H7 (cell line): Measurements from ENCODE around the gene TUBGCP6. TPM values are rescaled to one million over a fixed set of nuclear protein-coding genes. Genes with fewer than 3 reads are reported as not detected.

Source experiments
- DNase-seq: peaks from one replicate; pipeline ENCODE4 v3.0.0; 2012
- H3K27me3 ChIP-seq: 2 replicates; pipeline ENCODE4 v1.6.0; 2011; ENCODE audit warnings: mild to moderate bottlenecking, low read length; ENCODE audit not compliant: control insufficient read depth, insufficient read depth
- H3K36me3 ChIP-seq: replicated peaks from 2 replicates; pipeline ENCODE4 v1.5.1; 2011; ENCODE audit warnings: low read length; ENCODE audit not compliant: control insufficient read depth, insufficient read depth
- H3K4me3 ChIP-seq: 2 replicates; pipeline ENCODE4 v1.5.1; 2011; ENCODE audit warnings: low read depth, mild to moderate bottlenecking, control low read depth, low read length, moderate library complexity; ENCODE audit not compliant: insufficient read depth
- total RNA-seq: library from RNA; depleted of rRNA; stranded (reverse); fragments of >200 nt; shearing (Covaris generic); gene quantifications from 2 replicates; pipeline ENCODE4 v1.2.3, GENCODE V29; 2014

TUBGCP6 gene
- total RNA-seq, 1 experiment from 2014 or later: 24.0 TPM

DNA sequence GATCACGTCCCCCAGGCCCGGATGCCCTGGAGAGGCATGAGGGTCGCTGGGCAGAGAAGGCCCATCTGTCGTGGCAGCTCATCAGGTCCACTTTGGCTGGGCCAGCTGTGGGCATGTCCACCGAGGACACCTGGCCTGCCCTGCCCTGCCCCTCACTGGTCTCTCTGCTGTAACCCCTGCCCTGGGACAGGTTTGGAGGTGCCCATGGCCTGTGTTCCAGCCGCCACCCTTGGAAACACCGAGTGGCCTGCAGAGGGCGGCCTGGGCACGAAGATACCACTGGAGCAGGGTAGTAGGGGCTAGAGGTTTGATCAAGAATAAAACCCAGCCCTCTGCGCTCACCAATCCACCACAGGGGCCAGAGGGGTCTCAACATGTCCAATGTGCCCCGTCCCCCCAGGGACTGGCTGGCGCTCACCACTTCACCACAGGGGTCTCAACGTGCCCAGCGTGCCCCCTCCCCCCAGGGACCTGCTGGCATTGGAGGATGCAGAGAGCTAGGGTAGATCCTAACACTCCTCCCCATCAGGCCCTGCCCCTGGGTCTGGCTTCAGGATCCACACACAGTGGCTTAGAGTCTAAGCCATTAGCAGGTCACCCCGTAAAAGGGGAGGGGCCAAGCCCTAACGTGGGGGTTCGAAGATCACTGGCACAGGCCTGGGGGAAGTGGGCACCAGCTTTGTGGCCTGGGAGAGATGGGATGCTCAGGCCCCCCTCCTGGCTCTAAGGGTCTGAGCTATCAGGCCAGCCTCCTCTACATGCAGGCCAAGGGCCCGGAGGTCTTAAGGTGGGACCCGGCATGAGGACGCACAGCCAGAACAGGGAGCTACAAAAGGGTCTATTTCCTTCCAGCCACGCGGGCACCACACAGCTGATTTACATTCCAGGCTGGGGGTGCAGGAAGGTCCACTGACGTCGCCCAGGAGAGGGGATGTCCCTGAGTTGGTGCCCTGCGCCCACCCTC is 7.5 kb upstream of the TUBGCP6 start:
- peak; percentile 94 for DNase-seq
- H3K4me3 ChIP-seq: peak overlapping the region; percentile 74; the same call in 1 of the 2 replicates

DNA sequence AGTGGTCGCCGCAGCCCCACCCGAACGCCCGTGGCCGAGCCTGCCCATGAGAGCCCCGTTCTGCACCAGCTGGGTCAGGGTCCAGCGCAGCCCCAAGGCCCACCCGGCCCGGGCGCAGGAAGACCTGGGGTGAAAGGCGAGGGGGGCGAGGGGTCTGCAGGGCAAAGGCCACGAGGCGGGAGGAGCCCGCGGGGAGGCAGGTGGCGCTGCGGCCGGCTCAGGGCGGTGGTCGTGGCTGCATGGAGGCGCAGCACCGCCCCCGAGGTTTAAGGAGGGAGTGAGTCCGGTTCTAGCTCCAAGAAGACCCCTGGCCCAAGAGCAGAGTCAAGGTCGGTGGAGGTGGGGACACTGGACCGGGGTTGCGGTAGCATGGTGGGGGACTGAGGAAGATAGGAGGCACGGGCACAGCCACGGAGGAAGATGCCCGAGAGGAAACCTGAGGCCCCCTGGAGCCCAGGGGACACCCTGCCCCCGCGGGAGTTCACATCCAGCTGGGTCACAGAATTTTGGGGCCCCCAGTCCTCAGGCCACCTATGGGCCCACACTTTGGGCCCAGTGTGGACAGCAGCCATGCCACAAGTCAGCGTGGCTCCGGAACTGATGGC is 6.8 kb upstream of the TUBGCP6 start:
- no peak for DNase-seq
- Histone ChIP-seq H3K4me3 (peak overlapping the region; percentile 74), H3K27me3 (no peaks in the 10 kb centered on the region), H3K36me3 (peaks cover under 1% of the 10 kb centered on the region; the same call in 1 of the 2 replicates)

More for the DNA sequence above, 7.5 kb upstream of the TUBGCP6 start:
- H3K36me3 ChIP-seq: no peaks in the 10 kb centered on the region
- H3K27me3 ChIP-seq: no peaks in the 10 kb centered on the region

DNA sequence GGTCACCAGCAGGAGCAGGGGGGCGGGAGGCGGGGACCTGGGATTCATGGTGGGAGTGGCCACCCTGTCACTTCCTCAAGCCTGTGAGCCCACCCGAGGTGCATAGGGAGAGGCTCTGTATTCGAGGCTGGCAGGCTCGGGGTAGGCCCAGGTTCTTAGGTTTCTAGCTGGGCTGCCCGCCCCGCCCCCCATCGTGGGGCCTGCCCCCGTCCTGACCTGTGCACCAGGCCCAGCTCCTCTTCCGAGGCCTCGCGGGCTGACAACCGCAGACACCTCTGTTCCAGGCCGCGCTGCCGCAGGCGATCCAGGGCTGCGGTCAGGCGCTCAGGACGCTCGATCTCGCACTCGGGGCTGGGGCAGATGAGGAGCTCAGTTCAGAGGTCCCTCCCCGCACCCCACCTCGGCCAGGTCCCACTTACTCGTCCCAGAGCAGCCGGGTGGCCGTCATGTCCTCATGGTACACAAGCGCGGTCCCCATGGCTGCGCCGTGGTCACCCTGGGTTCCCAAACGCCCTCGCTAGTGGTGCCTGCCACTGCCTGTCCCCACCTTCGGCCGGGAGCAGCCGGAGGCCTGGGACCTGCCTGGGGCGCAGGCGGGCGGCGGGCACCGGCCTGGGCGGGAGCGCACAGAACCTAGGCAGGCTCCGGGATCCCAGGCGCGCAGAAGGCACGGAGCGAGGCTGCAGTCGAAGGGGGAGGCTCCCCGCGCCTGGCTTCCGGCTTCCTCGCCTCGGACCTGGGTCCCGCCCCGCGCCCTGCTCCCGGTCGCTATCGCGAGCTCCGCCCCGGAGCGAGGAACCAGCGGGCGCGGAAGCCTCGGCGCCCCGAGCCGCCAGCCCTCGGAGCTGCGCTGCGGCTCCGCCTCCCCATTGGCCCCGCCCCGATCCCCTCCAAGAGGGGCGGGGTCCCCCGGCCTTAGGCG is 6.0 kb upstream of the TUBGCP6 start, which contains the start of gene HDAC10:
TSS of gene HDAC10 (minus strand) at position 711 of the 922 bp plus-strand sequence. CDS start at position 478, 233 bp downstream.
- Histone ChIP-seq H3K4me3 (peak within 1 kb of the TSS; percentile 74), H3K36me3 (peaks cover 6% of the 10 kb centered on the region), H3K27me3 (no peaks in the 10 kb centered on the region)
- peak; percentile 99 for DNase-seq

DNA sequence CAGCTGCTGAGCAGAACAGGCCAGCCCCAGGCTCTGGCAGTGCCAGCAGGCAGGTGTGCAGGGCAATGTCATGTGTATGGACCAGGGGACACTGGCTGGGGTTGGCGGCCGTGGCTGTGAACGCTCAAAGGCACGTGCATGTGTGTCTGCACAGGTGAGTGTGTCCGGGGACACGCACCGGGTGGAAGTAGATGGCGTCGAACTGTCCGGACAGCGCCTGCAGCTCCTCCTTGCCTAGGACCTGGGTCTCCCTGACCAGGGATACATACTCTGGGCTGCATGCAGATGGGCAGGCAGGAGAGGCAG is 5.4 kb upstream of the TUBGCP6 start:
- Histone ChIP-seq H3K4me3 (no peak overlapping the region), H3K27me3 (no peaks in the 10 kb centered on the region), H3K36me3 (peaks cover 6% of the 10 kb centered on the region)
- DNase-seq: no peak

DNA sequence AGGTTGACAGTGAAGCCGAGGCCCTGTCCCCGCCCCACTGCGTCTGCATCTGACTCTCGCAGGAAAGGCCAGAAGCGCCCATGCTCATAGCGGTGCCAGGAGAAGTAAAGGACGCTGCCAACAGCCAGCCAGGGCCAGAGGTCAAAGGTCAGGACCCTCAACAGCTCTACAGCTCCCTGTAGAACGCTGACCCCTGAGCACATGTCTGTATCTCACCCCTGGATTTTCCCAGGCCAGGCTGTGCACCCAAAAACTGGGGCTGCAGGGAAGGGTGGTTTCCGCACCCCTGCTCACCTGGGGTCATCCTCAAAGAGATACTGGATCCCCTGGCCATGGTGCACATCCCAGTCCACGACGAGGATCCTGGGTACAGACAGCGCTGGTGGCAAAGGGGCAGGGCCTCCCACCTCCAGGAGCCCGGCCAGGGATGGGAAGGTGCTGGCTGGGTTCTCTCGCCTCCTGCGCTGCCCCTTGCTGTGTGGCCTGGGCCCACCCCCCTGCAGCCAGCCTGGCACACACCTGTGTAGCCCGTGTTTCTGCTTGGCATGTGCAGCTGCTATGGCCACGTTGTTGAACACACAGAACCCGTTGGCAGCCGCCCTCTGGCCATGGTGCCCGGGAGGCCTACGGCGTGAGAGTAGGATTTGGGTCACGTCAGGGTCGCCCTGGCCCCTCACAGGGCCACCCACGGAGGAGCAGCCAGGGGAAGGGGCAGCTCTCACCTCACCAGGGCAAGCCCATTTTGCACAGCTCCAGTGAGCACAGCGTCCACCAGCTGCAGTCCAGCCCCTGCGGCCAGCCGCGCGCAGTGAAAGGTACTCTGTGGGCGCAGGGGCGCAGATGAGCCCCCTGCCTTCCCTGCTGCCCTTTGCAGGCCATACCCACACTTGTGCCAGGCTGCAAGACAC is 4.8 kb upstream of the TUBGCP6 start:
- Histone ChIP-seq H3K36me3 (peaks cover 6% of the 10 kb centered on the region), H3K27me3 (no peaks in the 10 kb centered on the region), H3K4me3 (no peak overlapping the region)
- DNase-seq: no peak

DNA sequence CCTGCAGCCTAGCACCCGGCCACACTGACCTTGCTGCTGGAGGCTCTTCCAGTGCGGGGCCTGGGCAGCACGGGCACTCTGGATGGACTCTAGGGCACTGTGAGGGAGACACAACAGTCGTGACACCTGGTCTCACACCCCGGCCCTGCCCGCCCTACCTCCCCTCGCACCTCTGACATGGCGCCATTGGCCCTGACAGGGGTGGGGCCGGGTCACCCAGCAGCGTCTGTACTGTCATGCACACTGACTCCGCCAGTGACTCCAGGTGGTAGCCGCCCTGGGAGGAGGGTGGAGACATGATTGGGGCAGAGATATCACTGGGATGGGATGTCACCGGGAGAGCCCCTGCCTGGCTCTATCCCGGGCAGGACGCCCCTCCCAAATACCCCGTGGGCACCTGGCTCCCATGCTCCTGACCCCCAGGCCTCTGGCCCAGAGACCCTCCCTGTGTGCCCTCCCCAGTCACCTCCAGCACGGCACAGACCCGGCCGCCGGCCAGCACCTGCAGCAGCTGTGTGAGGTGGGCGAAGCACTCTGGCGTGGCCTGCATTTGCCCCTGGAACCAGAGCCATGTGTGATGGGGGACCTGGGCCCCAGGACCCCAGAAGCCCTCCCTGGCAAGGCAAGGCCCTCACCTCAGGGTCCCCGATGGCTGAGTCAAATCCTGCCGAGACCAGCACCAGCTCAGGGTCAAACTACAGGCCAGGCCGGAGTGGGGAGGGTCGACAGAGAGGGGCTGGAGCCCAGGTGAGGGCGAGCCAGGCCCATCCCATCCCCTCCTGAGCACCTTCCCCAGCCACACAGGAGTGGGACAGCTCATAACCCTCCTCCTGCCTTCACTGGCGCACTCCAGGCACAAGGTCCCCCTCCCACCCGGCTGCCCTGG is 3.6 kb upstream of the TUBGCP6 start:
- no peak for DNase-seq
- Histone ChIP-seq H3K36me3 (peaks cover 6% of the 10 kb centered on the region), H3K27me3 (no peaks in the 10 kb centered on the region), H3K4me3 (no peak overlapping the region)

DNA sequence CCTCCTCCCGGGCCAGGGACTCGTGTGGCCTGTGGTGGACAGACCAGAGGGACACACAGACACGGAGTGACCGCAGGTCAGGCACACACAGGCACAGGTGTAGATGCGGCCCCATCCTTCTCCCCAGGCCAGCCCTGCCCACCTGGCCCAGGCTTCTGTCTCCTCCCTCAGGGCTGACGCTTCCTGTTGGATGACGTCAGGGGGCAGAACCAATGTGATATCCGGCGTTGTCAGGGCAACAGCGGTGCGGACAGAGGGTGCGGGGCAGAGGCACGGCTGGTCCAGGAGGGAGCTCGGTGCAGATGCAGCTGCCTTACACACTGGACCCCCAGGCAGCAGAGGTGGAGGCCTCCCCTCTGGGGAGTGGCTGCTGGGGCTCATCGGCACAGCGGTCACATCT is 2.9 kb upstream of the TUBGCP6 start:
- peaks cover 6% of the 10 kb centered on the region for H3K36me3 ChIP-seq
- DNase-seq: peak; percentile 92
- no peak overlapping the region for H3K4me3 ChIP-seq
- H3K27me3 ChIP-seq: no peaks in the 10 kb centered on the region

DNA sequence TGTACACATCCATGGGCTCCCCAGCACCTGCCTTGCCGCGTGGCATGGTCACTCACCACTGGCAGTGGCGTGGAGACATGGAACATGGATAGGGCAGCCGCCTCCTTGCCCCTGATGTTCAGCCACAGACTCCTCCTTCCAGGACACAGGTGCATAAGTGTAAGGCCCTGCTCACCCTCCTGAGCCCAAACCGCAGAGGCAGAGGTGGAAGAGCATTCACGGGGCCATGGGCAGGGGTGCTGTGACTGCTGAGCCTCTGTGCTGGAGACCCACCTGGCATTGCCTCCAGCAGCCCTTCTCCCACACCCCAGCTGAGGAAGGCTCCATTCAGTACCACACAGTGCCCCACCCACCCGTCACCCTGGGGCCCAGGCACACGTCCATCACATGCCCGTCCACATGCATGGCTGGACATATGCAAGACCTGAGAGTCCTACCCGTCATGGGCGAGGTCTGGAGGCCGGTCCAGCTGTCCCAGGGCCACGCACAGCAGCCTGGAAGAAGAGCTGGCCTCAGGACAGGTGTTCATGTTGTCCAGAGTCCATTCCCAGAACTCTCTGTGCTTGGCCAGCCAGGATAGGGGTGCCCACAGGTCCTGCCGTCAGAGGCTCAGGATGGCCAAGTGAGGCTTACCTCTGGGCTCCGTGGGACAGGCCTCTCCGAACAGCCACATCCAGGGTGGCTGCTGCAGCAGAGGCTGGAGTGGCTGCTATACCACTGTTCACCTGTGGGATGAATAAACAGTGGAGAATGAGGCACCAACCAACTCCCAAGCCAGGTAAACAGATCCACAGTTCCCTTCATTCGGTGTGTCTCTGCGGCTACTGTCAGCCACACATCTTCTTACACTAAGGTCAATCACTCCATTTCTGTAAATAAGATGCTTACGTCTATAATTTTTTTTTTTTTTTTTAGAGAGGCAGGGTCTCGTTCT is 1.7 kb upstream of the TUBGCP6 start:
- H3K27me3 ChIP-seq: no peaks in the 10 kb centered on the region
- H3K4me3 ChIP-seq: no peak overlapping the region
- DNase-seq: peak; percentile 75
- H3K36me3 ChIP-seq: peaks cover 6% of the 10 kb centered on the region

DNA sequence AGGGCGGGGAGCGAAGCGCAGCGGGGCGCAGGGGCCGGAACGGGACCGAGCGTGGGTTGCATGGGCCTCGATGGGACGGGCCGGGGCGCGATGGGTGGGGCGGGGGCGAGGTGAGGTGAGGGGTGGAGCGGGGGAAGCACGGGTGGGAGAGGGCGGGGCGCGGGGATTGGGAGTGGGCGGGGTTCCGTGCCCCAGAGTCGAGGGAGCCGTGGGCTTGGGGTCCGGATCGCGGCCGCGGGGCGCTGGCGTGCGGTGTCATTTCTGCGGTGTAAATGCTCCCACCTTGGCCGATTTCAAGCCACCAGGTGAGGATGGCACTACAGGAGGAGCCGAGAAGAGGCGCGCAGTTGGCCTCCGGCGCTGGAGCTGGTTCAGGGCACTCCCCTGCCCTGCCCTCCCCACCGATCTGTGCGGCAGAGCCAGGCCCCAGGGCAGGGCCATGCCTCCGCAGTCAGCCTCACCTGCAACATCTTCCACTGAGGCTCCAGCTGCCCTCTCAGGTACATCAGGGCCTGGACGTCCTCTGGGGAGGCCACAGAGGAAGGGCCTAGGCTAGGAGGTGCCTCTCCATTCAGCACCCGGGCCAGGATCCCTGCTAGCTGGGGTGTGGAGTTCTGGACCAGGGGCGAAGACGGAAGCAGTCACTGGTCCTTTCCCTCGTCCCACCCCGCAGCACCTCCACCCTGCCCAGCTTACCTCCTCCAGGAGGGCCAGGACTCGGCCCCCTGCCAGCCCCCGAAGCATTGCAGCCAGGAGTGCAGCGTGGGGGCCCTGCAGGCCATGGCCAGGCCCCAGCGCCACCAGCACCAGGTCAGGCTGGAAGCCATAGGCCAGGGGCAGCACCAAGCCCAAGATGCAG is 620 bp upstream of the TUBGCP6 start:
- H3K4me3 ChIP-seq: peak overlapping the region; percentile 96
- H3K36me3 ChIP-seq: peaks cover 6% of the 10 kb centered on the region
- no peak for DNase-seq
- H3K27me3 ChIP-seq: no peaks in the 10 kb centered on the region

DNA sequence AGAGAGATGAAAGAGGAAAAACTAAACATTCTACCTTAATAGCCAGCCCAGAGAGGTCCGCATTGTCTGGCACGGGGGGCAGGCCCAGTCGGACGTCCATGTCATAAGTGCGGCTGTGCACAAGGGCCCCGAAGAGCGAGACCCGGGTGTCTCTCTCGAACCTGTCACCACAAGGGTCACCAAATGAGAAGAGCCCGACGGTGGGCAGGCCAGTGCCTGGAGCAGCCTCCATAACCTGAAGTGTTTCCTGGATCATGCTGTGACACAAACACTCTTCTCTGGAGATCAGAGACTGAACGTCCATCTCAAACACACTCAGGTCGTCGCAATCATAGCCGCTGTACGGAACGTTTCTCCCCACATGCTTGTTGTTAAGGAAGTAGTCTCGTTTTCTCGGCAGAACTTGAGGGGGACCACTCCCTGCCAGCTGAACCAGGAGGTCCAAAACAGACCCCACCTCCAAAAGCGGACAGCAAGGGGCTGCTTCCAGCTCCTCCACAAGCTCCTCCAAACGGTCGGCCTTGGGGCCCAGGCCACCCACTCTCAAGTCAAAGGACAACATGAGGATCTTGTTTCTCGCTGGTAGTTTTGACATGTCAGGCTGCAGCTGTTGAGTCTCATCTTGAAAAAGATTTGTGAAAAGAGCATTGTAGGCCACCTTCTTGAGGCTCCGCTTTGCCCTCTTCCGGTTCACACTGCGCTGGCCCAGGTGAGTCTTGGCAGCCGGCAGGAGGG is 971 bp downstream of the TUBGCP6 start:
- Histone ChIP-seq H3K27me3 (no peaks in the 10 kb centered on the region), H3K4me3 (peak overlapping the region; percentile 96), H3K36me3 (peaks cover 8% of the 10 kb centered on the region)
- no peak for DNase-seq

DNA sequence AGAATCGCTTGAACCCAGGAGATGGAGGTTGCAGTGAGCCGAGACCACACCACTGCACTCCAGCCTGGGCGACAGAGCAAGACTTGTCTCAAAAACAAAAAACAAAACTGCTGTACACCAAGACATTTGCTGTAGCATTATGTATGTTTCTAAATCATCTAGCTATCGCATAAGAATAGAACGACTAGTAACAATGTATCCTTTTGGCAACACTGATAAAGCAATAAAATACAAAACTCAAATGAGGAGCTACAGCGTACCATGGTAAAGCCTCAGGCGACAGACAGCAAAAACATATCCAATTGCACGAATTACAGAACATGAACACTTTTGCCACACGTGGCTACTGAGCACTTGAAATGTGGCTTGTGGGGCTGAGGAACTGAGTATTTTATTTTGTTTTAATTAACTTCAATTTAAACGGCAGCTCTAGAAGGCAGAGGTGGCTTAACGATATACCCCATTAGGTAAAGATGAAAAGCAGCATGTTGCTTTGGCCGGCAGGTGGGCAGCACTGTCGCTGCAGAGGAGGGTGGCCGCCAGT is 2.3 kb downstream of the TUBGCP6 start:
- no peaks in the 10 kb centered on the region for H3K27me3 ChIP-seq
- peaks cover 8% of the 10 kb centered on the region for H3K36me3 ChIP-seq
- no peak for DNase-seq
- H3K4me3 ChIP-seq: no peak overlapping the region
